Kidney glomerular epithelial cell (primary cell): ENCODE data around the gene SPHK1.

ENCODE experiments used
- DNase-seq: peaks from one replicate; lab custom pipeline; 2025; lab: John Stamatoyannopoulos, UW

SPHK1 gene

DNA sequence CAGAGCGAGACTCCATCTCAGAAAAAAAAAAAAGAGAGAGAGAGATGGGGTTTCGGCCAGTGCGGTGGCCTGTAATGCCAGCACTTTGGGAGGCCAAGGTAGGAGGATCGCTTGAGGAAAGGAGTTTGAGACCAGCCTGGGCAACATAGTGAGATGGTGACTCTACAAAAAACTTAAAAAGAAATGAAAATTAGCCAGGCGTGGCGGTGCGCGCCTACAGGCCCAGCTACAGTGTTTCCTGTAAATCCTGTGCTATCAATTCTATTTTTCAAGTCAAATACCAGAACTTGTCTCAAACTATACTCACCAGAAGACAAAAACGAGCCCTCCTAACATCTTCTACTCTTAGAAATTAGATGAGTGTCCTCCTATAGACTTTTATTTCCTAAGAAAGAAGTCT, 49.3 kb downstream of the SPHK1 start:
- DNase-seq: no peak

DNA sequence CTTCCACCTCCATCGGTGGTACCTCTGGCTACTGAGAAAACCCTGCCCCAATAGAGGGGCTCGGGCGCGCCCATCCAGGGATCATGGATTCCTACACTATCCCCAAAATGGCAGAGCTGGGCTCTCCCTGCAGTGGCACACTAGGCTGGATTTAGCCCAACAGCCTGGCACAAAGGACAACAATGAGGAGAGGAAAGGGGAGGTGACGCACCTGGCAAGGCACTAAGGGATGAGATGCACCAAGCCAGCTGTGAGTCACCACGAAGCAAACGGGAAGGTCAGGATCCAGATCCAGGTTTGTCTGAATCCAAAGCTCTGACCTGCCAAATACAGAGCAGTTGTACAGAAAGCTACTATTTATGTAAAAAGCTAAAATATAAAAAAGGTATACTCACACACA, 50.5 kb downstream of the SPHK1 start:
- no peak for DNase-seq

DNA sequence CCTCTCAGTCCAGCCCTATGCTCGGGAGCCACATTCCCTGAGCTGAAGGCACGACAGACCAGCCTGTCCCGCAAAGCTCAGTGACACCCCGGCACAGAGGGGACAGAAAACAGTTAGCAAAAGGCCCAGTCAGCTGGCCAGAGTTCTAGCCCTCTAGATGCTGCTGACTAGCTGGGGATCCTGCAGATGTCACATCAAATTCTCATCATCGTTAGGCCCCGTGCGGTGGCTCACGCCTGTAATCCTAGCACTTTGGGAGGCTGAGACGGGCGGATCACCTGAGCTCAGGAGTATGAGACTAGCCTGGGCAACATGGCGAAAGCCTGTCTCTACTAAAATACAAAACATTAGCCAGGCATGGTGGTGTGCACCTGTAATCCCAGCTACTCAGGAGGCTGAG, 51.3 kb downstream of the SPHK1 start:
- DNase-seq: no peak
